ENCODE results near the gene ITCH.
"Not testable (repeated sequence)": the region's sequence is repeated elsewhere in the genome, so short reads cannot be mapped to it uniquely, and the experiment has no call there.

DNA sequence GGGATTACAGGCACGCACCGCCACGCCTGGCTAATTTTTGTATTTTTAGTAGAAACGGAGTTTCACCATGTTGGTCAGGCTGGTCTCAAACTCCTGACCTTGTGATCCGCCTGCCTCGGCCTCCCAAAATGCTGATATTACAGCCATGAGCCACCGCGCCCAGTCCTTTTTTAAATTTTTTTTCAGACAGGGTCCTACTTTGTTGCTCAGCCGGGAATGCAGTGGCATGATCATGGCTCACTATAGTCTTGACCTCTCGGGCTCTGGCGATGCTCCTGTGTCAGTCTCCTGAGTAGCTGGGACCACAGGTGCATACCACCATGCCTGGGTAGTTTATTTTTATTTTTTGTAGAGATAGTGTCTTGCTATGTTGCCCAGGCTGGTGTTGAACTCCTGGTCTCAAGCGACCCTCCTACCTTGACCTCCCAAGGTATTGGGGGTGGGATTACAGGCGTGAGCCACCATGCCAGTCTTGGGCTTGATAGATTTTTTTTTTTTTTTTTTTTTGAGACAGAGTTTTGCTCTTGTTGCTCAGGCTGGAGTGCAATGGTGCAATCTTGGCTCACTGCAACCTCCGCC, 19.9 kb downstream of the ITCH start:
- TF ChIP-seq, protein P1, sequence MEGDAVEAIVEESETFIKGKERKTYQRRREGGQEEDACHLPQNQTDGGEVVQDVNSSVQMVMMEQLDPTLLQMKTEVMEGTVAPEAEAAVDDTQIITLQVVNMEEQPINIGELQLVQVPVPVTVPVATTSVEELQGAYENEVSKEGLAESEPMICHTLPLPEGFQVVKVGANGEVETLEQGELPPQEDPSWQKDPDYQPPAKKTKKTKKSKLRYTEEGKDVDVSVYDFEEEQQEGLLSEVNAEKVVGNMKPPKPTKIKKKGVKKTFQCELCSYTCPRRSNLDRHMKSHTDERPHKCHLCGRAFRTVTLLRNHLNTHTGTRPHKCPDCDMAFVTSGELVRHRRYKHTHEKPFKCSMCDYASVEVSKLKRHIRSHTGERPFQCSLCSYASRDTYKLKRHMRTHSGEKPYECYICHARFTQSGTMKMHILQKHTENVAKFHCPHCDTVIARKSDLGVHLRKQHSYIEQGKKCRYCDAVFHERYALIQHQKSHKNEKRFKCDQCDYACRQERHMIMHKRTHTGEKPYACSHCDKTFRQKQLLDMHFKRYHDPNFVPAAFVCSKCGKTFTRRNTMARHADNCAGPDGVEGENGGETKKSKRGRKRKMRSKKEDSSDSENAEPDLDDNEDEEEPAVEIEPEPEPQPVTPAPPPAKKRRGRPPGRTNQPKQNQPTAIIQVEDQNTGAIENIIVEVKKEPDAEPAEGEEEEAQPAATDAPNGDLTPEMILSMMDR (IDR thresholded peaks at IDR 0.05), result not testable (repeated sequence)
- not testable (repeated sequence) for TF ChIP-seq POLR2A (IDR thresholded peaks at IDR 0.05)
